GM23248 (cell line): ENCODE results near the gene RASIP1.
"Not testable (repeated sequence)": the region's sequence is repeated elsewhere in the genome, so short reads cannot be mapped to it uniquely, and the experiment has no call there.

Experiments
- EZH2 ChIP-seq: fragments of 200-600 bp; sonication (generic); IDR thresholded peaks from 2 replicates; pipeline ENCODE4 v1.6.1; 2018; ENCODE audit warnings: antibody characterized with exemption, mild to moderate bottlenecking; ENCODE audit not compliant: insufficient read depth, poor library complexity, severe bottlenecking
- EZH2phosphoT487 ChIP-seq: fragments of 200-600 bp; sonication (generic); IDR thresholded peaks from 2 replicates; pipeline ENCODE4 v1.6.1; 2018; ENCODE audit warnings: antibody characterized with exemption, moderate library complexity, mild to moderate bottlenecking, low read depth; ENCODE audit not compliant: insufficient read depth

GRCh38 chr19:48787331-48787730 is 46.9 kb upstream of the RASIP1 start:
- TF ChIP-seq EZH2, EZH2phosphoT487: not testable (repeated sequence)
